Ramos (cell line): Measurements from ENCODE around the gene HSD11B1L.

Experiments
- in situ Hi-C: fragments of 300-500 bp; cut with MboI; formaldehyde crosslinking; loops from one replicate; pipeline ENCODE4 v1.14.3; 2022; ENCODE audit warnings: low sequenced_read_pairs; ENCODE audit not compliant: unreplicated experiment

HSD11B1L gene

GRCh38 chr19:5680437-5681368 lies at the start of gene HSD11B1L, which contains the start of gene MICOS13:
HSD11B1L (plus strand) TSS chr19:5681027; CDS start chr19:5684833, 3,806 bp downstream.
MICOS13 (minus strand) TSS chr19:5680516; CDS start chr19:5680486, 30 bp downstream.
- in situ Hi-C loops = loop anchor here (5.0 kb wide), 1 partner anchor 112 kb away; the partner anchor contains the start of gene DUS3L

GRCh38 chr19:5631567-5632240 lies 49.1 kb upstream of the HSD11B1L start:
- in situ Hi-C loops = no loop called here

GRCh38 chr19:5632241-5632612 lies 48.6 kb upstream of the HSD11B1L start:
- in situ Hi-C loops = no loop called here

- in situ Hi-C loops = no loop called here
Observed at GRCh38 chr19:5632657-5633056, 48.2 kb upstream of the HSD11B1L start.

GRCh38 chr19:5635427-5635826 lies 45.4 kb upstream of the HSD11B1L start:
- in situ Hi-C loops = no loop called here

- in situ Hi-C loops = no loop called here
Observed at GRCh38 chr19:5637971-5638370, 42.9 kb upstream of the HSD11B1L start.

GRCh38 chr19:5641171-5641570 lies 39.7 kb upstream of the HSD11B1L start:
- in situ Hi-C loops = no loop called here

GRCh38 chr19:5642204-5642603 lies 38.6 kb upstream of the HSD11B1L start:
- in situ Hi-C loops = no loop called here

GRCh38 chr19:5643060-5643459 lies 37.8 kb upstream of the HSD11B1L start:
- in situ Hi-C loops = no loop called here

GRCh38 chr19:5644037-5644436 lies 36.8 kb upstream of the HSD11B1L start:
- in situ Hi-C loops = no loop called here

GRCh38 chr19:5645409-5645808 lies 35.4 kb upstream of the HSD11B1L start:
- in situ Hi-C loops = no loop called here

GRCh38 chr19:5646703-5647102 lies 34.1 kb upstream of the HSD11B1L start:
- in situ Hi-C loops = no loop called here

- in situ Hi-C loops = no loop called here
Observed at GRCh38 chr19:5648464-5648863, 32.4 kb upstream of the HSD11B1L start.

- in situ Hi-C loops = no loop called here
Observed at GRCh38 chr19:5651361-5651760, 29.5 kb upstream of the HSD11B1L start.

GRCh38 chr19:5652261-5652660 lies 28.6 kb upstream of the HSD11B1L start:
- in situ Hi-C loops = no loop called here

- in situ Hi-C loops = no loop called here
Observed at GRCh38 chr19:5654931-5655330, 25.9 kb upstream of the HSD11B1L start.

- in situ Hi-C loops = no loop called here
Observed at GRCh38 chr19:5655412-5655811, 25.4 kb upstream of the HSD11B1L start.

GRCh38 chr19:5661483-5661882 lies 19.3 kb upstream of the HSD11B1L start:
- in situ Hi-C loops = no loop called here

- in situ Hi-C loops = no loop called here
Observed at GRCh38 chr19:5663904-5664303, 16.9 kb upstream of the HSD11B1L start.

- in situ Hi-C loops = no loop called here
Observed at GRCh38 chr19:5664515-5664914, 16.3 kb upstream of the HSD11B1L start.

- in situ Hi-C loops = no loop called here
Observed at GRCh38 chr19:5665781-5666513, 14.9 kb upstream of the HSD11B1L start.
